Activated CD4-positive, CD25-positive, alpha-beta regulatory T cell (primary cell): ENCODE measurements around the gene EVPL.
"Not testable (repeated sequence)": the region's sequence is repeated elsewhere in the genome, so short reads cannot be mapped to it uniquely, and the experiment has no call there.

Experiments used
- DNase-seq, 4 experiments: peaks; one replicate each; lab custom pipeline; 2025; lab: John Stamatoyannopoulos, UW

EVPL gene

DNA sequence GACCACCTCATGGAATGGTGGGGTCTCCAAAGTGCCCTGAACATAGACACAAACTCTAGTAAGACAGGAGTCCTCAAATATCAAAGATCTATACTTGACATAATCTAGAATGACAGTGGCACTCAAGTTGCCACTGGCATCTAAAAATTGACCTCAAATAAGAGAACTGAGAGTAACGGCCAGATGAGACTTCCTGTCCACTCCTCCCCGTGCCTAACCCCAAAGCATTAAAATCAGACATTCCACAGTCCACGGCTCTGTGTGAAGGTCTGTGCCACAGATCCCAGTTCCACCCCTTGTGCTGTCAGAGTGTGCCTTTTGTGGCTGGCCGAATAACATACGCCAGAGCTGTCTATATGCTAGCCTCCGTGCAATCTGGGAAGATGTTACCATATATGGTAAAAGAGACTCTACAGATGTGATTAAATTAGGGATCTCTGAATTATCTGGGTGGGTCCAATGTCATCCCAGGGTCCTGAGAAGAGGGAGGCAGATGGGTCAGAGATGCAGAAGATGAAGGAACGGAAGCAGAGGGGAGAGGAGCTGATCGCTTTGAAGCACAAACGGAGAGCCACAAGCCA, 21.0 kb upstream of the EVPL start:
- DNase-seq: no peak

GRCh38 chr17:76046064-76046463, 19.0 kb upstream of the EVPL start:
- no peak for DNase-seq

- DNase-seq: not testable (repeated sequence)
Measured at GRCh38 chr17:76044475-76045007, 17.4 kb upstream of the EVPL start.

GRCh38 chr17:76042868-76043267, 15.8 kb upstream of the EVPL start:
- DNase-seq: not testable (repeated sequence)

DNA sequence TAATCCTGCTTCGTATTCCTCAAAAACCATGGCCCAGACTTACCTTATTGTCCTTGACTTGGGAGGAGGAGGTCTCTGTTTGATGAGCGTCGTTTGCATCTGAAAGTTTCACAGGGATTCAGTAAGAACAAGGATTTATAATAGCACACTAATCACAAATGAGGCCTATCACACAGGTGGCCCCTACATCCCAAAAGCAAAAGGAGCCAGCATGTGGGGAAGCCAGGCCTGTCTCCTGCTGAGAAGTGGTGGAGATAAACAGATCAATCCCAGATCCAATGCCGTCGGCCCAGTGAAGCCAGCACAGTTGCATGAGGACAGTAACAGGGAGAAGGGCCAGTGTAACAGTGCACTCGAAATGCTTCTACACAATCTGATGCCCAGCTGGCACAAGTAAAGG, 13.3 kb upstream of the EVPL start:
- no peak for DNase-seq

- no peak for DNase-seq
Measured at GRCh38 chr17:76039121-76039520, 12.0 kb upstream of the EVPL start.

DNA sequence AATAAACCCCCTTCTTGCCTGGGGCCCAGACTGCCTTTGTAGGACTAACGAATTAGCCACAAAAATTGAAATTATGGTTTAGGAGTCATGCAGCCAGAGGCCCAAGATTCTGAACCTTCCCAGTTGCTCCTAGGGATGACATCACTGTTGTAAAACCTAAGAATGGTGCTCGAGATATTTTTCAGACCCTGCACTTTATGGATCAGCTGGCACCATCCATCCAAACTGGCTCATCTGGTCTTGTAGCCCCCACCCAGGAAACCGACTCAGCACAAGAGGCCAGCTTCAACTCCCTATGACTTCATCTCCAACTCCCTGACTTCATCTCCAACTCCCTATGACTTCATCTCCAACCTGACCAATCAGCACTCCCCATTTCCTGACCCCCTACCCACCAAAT, 10.9 kb upstream of the EVPL start:
- no peak for DNase-seq

GRCh38 chr17:76036497-76037261, 9.6 kb upstream of the EVPL start:
- DNase-seq: no peak

DNA sequence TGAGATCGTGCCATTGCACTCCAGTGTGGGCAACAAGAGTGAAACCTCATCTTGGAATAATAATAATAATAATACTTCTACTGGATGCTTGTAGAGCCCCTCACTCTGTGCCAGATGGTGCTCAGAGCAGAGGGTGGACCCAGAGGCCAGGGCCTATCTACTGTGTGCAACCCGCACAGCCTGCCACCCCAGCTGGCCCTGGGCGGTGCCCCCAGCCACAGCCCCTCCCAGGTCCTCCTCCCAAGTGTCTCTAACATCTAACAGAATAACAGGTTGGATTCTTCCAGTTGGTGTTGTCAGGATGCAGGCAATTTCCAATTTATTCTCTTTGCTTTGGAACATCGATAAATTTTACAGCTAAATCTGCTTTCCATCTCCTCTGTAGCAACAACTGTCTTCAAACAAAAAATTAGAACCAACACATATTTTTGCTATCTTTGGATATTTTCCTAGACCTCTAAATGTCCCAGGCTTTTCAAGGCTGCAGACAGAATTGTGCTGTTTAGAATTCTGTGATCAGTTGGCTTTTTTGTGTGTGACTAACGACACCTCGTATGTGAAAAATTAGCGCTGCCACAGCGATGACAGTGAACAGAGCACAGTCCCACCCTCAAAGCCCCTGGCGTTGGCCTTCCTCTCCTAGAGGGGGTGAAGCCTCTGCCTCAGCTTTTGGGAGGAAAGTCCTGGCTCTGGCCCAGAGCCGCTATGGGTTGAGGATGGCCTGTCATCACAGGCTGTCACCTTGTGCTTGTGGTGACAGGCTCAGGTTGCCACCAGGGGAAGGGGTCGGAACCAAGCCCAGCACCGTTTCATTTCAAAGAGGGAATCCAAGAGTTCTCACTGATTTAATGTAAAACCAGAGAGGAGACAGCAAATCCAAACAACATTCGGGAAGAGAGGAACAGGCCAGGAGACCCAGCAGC, 7.6 kb upstream of the EVPL start:
- DNase-seq: no peak

GRCh38 chr17:76033139-76033538, 6.0 kb upstream of the EVPL start:
- no peak for DNase-seq

GRCh38 chr17:76032780-76033108, 5.6 kb upstream of the EVPL start:
- no peak for DNase-seq

GRCh38 chr17:76032073-76032779, 5.1 kb upstream of the EVPL start:
- DNase-seq: no peak

DNA sequence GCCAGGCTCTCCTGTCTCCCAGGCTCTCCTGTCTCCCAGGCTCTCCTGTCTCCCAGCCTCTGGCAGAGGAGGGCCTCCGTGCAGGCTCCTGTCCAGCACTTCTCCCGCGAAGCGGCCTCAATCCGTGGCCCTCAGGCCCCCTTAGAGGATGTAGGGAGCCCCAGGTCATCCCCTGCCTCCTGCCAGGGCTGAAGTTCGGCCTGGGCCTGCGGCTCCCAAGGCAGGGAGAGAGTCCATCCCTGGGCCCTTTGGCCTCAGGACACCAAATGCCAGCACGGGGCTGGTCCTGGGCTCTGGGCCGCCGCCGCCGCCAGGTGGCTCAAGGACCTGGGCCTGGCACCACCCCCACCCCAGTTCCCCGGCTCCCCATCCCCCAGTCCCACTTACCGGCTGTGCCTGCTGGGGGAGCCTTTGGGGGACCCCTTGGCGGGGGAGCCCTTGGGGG, 370 bp downstream of the EVPL start:
- DNase-seq: no peak

DNA sequence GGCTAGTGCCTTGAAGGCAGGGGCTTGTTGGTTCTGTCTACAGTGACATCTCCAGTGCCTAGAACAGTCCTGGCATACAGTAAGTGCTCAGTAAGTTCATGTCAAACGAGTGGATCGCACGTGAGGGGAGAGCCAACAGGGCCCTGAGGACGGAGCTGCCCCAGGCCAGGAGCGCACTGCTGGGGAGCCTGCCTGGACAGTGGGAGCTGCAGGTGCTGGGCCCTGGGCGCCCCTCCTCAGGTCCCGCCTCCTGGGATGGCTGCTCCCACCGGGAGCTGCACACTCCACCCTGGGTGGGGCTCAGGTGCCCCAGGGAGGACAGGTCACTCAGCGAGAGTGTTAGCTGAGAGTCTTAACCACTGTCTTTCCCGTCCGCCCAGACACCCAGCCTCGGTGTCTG, 1.8 kb downstream of the EVPL start:
- DNase-seq: no peak

DNA sequence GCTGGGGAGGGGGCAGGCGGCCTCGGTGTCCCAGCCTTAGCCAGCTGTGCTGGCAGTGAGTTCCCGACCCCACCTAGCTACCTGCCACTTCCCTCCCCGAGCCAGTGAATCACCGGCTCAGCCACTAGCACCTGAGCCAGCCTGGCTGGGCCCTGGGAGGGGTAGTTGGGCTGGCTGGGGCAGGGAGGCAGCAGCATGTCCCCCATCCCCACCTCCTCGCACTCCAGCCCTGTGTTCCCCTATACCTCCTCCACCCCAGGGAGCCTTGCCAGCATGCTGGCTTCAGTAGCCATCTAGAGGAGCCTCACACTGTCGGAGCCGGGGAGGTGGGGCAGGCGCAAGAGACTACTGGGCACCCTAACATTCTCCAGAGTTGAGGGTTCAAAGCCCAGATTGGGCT, 2.8 kb downstream of the EVPL start:
- no peak for DNase-seq

GRCh38 chr17:76023900-76024237, 3.2 kb downstream of the EVPL start:
- no peak for DNase-seq

DNA sequence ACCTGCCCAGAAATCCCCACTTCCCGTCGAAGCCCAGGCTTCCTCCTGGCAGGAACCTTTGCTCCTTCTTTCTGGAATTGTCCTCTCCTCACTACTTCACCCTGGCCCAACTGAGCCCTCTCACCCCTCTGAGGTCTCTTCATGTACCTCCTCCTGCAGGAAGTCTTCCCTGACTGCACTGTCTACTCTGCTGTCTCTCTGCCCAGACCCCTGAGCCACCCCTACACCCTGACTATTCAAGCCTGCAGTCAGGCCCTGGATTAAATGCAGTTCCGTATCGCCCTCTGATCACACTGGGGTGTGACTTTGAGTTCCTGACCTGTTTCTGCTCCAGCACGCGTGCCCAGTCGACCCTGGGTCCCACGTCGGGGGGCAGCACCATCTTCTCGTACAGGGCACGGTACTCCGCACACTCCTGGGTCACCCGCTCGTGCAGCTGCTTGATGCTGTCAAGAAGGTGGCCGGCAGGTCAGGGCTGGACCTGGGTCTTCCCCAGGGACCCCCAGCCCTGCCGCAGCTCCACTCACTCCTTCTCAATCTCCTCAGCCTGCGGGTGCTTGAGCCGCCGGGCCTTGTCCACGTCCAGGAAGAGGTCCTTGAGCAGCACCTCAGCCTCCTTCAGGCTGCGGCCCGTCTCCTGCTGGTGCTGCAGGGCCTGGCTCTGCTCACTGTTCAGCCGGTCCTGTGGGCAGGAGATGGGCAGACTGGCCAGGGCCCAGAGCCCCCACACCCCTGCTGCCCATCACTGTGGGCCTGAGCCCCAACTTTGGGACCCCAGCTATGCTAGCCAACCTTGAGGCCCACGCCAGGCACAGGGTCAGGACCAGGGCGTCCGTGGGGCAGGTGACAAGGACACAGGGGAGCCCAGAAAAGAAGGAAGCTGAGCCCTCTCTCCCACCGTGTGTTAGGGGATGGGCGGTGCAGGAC, 3.9 kb downstream of the EVPL start:
- no peak for DNase-seq

DNA sequence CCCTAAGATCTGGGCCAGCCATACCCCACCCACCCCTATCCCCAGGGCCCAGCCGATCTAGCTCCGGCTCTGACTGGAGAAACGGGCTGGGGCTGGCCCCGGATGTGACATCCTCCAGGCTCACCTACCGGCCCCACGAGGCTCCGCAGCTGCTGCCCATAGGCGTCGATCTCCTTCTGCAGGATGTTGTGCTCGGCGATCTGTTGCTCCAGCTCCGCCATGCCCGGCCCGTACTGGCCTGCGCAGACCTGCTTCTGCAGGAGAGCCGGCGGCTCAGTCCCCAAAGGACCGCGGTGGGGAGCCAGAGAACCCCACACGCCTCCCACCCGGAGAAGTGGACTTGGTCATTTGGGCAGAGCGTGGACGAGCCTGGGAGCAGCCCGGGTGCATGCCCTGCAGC, 4.8 kb downstream of the EVPL start:
- DNase-seq: no peak

- no peak for DNase-seq
Measured at GRCh38 chr17:76019833-76020467, 7.2 kb downstream of the EVPL start.

DNA sequence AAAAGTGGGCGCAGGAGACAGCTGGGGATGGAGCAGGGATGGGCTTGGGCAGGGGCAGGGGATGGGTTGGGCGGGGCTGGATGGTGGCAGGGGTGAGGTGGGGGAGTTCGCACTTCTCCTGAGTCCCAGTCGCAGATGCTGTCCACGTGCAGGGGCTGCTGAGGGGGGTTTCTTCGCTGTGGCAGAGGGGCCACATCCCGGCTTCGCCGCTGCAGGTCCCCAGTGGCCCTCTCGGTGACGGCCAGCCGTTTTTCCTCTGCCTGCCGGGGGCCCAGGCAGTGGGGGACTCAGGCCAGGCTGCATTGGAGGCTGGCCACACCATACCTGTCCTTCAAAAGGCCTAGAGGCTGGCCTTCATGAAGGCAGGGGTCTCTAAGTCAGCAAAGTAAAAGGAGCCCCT, 8.3 kb downstream of the EVPL start:
- no peak for DNase-seq

DNA sequence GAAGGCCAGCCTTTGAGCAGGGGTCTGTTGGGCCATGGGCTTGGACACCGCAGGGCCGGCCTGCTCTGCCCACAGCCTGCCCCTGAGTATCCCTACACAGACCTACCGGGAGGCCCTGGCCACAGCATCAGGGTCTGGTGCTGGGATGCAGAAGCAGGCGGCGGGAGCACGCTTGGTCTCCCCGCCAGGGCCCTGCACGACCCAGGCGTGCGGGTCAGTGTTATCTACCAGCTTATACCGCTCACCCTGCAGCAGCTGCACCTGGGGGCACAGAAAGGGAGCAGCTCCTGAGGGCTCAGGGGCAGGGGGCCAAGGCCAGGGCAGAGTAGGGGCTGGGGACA, 8.8 kb downstream of the EVPL start:
- no peak for DNase-seq
